SU-DHL-6 (cell line): ENCODE data around the gene SLC16A5.
A peak's percentile ranks its signal among the peaks of the same experiment; 100 is the strongest.
"Not testable (repeated sequence)": the region's sequence is repeated elsewhere in the genome, so short reads cannot be mapped to it uniquely, and the experiment has no call there.

Experiments used
- H2AFZ ChIP-seq: fragments of 200-600 bp; sonication (generic); 2 replicates; pipeline ENCODE4 v1.6.1; 2014; ENCODE audit warnings: low read depth, mild to moderate bottlenecking, moderate library complexity, mixed read lengths, antibody characterized with exemption, low read length; ENCODE audit not compliant: severe bottlenecking
- H3F3A ChIP-seq: fragments of 200-600 bp; shearing (Covaris generic); 2 replicates; pipeline ENCODE4 v1.6.0; 2016; ENCODE audit warnings: antibody characterized with exemption, mild to moderate bottlenecking; ENCODE audit not compliant: insufficient read depth
- H3K27ac ChIP-seq: fragments of 200-600 bp; sonication (generic); 2 replicates; pipeline ENCODE4 v1.5.1; 2016; ENCODE audit warnings: low read depth, mild to moderate bottlenecking, low read length, moderate library complexity, mixed read lengths
- H3K27me3 ChIP-seq: fragments of 200-600 bp; sonication (generic), shearing (Covaris generic); 2 replicates; pipeline ENCODE4 v1.6.0; 2014; ENCODE audit warnings: mild to moderate bottlenecking, low read length
- H3K36me3 ChIP-seq: fragments of 200-600 bp; sonication (generic); 2 replicates; pipeline ENCODE4 v1.6.1; 2014; ENCODE audit warnings: mild to moderate bottlenecking, low read length, mixed read lengths
- H3K4me2 ChIP-seq: fragments of 300-600, 200-600 bp; shearing (Covaris generic), sonication (generic); 2 replicates; pipeline ENCODE4 v1.6.0; 2014; ENCODE audit warnings: low read length, low read depth, mild to moderate bottlenecking; ENCODE audit not compliant: poor library complexity, severe bottlenecking
- H3K4me3 ChIP-seq: fragments of 200-600 bp; sonication (generic); 2 replicates; pipeline ENCODE4 v1.5.1; 2014; ENCODE audit warnings: antibody characterized with exemption, low read length, mild to moderate bottlenecking, mixed read lengths; ENCODE audit not compliant: insufficient read depth, poor library complexity, severe bottlenecking
- H3K79me2 ChIP-seq: fragments of 200-600 bp; sonication (generic); 2 replicates; pipeline ENCODE4 v1.6.1; 2014; ENCODE audit warnings: mild to moderate bottlenecking, low read length, moderate library complexity; ENCODE audit not compliant: insufficient read depth
- H3K9ac ChIP-seq: fragments of 200-600 bp; sonication (generic); 2 replicates; pipeline ENCODE4 v1.7.0; 2014; ENCODE audit warnings: mild to moderate bottlenecking, low read length
- H3K9me2 ChIP-seq: fragments of 200-600 bp; sonication (generic); replicated peaks from 2 replicates; pipeline ENCODE4 v1.6.1; 2014; ENCODE audit warnings: low read length; ENCODE audit not compliant: insufficient read depth
- H3K9me3 ChIP-seq: fragments of 200-600 bp; sonication (generic); 2 replicates; pipeline ENCODE4 v1.6.1; 2014; ENCODE audit warnings: low read length, mixed read lengths; ENCODE audit not compliant: insufficient read depth
- H4K20me1 ChIP-seq: fragments of 200-600 bp; sonication (generic); 2 replicates; pipeline ENCODE4 v1.6.1; 2014; ENCODE audit warnings: low read depth, mild to moderate bottlenecking, antibody characterized with exemption, low read length, moderate library complexity, mixed read lengths
- EZH2phosphoT487 ChIP-seq: fragments of 200-600 bp; sonication (generic), shearing (Covaris generic); conservative IDR thresholded peaks from 2 replicates; pipeline ENCODE4 v1.6.1; 2018; ENCODE audit warnings: mild to moderate bottlenecking, antibody characterized with exemption, low read length, moderate library complexity, mixed read lengths
- TF ChIP-seq, protein P1 (sequence below): fragments of 200-600 bp; sonication (generic); IDR thresholded peaks from one replicate; pipeline ENCODE4 v1.5.1; 2017; ENCODE audit warnings: antibody characterized with exemption, mild to moderate bottlenecking, low read length, moderate library complexity; ENCODE audit not compliant: insufficient read depth, poor library complexity, severe bottlenecking

The SLC16A5 gene

DNA sequence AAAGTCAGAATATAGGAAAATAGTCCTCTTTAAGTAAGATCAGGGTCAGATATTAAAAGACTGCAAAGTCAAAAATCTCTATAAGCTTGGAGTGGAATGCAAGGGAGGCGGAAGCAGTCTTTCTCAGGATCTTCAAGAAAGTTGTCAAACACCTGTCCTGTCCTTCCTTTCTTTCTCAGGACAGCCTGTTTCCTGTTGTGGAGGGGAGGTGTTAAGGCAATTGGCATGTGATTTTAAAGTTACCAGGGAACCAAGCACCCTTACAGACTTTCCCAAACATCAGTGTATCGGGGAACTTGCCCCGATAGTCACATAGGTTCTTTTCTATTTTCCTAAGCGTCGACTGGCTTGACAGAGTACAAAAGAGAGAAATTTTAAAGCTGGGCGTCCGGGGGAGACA lies 43.0 kb upstream of the SLC16A5 start:
- TF ChIP-seq, protein P1, sequence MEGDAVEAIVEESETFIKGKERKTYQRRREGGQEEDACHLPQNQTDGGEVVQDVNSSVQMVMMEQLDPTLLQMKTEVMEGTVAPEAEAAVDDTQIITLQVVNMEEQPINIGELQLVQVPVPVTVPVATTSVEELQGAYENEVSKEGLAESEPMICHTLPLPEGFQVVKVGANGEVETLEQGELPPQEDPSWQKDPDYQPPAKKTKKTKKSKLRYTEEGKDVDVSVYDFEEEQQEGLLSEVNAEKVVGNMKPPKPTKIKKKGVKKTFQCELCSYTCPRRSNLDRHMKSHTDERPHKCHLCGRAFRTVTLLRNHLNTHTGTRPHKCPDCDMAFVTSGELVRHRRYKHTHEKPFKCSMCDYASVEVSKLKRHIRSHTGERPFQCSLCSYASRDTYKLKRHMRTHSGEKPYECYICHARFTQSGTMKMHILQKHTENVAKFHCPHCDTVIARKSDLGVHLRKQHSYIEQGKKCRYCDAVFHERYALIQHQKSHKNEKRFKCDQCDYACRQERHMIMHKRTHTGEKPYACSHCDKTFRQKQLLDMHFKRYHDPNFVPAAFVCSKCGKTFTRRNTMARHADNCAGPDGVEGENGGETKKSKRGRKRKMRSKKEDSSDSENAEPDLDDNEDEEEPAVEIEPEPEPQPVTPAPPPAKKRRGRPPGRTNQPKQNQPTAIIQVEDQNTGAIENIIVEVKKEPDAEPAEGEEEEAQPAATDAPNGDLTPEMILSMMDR = no peak
- no peak for TF ChIP-seq EZH2phosphoT487
- H3K36me3 ChIP-seq = no peaks in the 10 kb centered on the region
- no peaks in the 10 kb centered on the region for H4K20me1 ChIP-seq
- H2AFZ ChIP-seq = no peak overlapping the region
- H3K79me2 ChIP-seq = peaks cover 9% of the 10 kb centered on the region
- no peak overlapping the region for H3K9ac ChIP-seq
- no peaks in the 10 kb centered on the region for H3K27me3 ChIP-seq
- no peak overlapping the region for H3K4me2 ChIP-seq
- no peaks in the 10 kb centered on the region for H3K9me2 ChIP-seq
- 0 out of 2 replicates have a peak, but pooled peaks cover 4% of the 10 kb centered on the region for H3F3A ChIP-seq
- H3K4me3 ChIP-seq = no peak overlapping the region
- no peak overlapping the region for H3K27ac ChIP-seq
- H3K9me3 ChIP-seq = no peaks in the 10 kb centered on the region

DNA sequence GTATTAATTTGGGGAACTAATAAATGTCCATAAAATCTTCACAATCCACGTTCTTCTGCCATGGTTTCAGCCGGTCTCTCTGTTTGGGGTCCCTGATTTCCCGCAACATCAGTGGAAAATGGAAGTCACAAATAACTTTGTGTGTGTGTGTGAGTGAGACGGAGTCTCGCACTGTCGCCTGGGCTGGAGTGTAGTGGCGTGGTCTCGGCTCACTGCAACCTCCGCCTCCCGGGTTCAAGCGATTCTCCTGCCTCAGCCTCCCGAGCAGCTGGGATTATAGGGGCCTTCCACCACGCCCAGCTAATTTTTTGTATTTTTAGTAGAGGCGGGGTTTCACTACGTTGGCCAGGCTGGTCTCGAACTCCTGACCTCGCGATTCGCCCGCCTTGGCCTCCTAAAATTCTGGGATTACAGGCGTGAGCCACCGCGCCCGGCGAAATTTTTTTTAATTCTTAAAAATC lies 41.8 kb upstream of the SLC16A5 start:
- not testable (repeated sequence) for H2AFZ ChIP-seq, H3K9me3 ChIP-seq, H3K79me2 ChIP-seq, H3K27ac ChIP-seq, H3K9me2 ChIP-seq, H3K27me3 ChIP-seq, H4K20me1 ChIP-seq, H3F3A ChIP-seq, H3K36me3 ChIP-seq
- H3K4me3 ChIP-seq = peak overlapping the region; percentile 96
- peak overlapping the region; percentile 96 for H3K9ac ChIP-seq
- H3K4me2 ChIP-seq = peak overlapping the region; percentile 53

DNA sequence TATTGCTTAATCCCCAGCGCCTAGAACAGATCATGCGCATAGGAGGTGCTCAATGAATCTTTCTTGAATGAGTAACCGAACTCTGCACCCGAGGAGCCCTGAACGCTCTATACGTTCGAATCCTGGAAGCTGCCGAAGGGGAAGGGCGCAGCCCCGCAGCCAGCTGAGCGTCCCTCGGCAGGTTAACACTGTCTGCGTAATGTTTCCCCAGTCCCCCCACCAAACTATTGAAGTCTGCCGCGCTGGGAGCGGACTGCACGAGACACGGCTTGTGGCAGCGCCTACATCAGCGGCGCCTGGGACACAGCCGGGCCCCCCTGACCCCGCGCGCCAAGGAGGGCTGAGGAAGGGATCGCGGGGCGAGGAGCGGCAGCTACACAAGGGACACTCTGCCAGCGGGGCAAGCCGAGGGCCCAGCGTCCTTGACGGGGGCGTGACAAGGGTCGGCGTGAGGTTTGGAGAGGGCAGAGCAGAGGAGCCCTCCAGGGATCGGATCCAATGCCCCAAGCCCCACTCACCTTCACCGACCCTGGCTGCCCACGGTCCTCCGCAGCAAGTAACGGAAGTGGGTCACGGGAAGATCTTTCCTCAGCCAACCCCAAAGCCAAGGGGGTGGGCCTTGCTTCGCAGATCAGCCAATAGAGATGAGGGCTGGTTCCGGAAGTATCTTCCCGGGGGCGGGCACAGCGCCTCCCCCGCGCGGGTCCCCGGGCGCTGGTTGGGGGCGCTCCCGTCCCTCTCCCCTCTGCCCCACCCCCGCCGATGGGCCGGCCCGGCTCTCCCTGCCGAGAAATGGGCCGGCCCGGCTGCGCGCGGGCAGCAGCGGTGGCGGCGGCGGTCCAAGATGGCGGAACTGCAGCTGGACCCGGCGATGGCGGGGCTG lies 41.1 kb upstream of the SLC16A5 start, which contains the start of the genes ATP5PD and KCTD2:
ATP5PD (minus strand) TSS at position 563 of the 883 bp plus-strand sequence. CDS start 4,319 bp downstream, outside the sequence.
KCTD2 (plus strand) TSS at position 819 of the 883 bp plus-strand sequence; CDS start at position 845, 26 bp downstream.
- Histone ChIP-seq H3K9me2 (no peaks in the 10 kb centered on the region), H4K20me1 (no peaks in the 10 kb centered on the region), H2AFZ (peak within 1 kb of the TSS; percentile 73), H3F3A (0 out of 2 replicates have a peak, but pooled peaks cover 4% of the 10 kb centered on the region), H3K9ac (peak within 1 kb of the TSS; percentile 96), H3K27me3 (no peaks in the 10 kb centered on the region), H3K36me3 (0 out of 2 replicates have a peak, but pooled peaks cover under 1% of the 10 kb centered on the region), H3K4me2 (peak within 1 kb of the TSS; percentile 87), H3K4me3 (peak within 1 kb of the TSS; percentile 96), H3K27ac (peak within 1 kb of the TSS; percentile 46; the same call in 1 of the 2 replicates), H3K79me2 (peaks cover 9% of the 10 kb centered on the region), H3K9me3 (no peaks in the 10 kb centered on the region)
- no peak for TF ChIP-seq EZH2phosphoT487
- TF ChIP-seq, protein P1 = no peak
